Measurements from ENCODE around the gene KIAA1217. TPM values are rescaled to one million over a fixed set of nuclear protein-coding genes. Genes with fewer than 3 reads are reported as not detected.

The KIAA1217 gene
- polyA plus RNA-seq, 1 of the 3 experiments (the other 2 are of a cell fraction): 7.2 TPM

GRCh38 chr10:24405635-24406034 lies 196.7 kb downstream of the KIAA1217 start:
- no peak overlapping the region for H2AFZ ChIP-seq (ENCODE audit: low read depth)
- H3K4me2 ChIP-seq: no peak overlapping the region
- H3K9me3 ChIP-seq: no peaks in the 10 kb centered on the region
- no peaks in the 10 kb centered on the region for H4K20me1 ChIP-seq (ENCODE audit: insufficient read depth)
- H3K27ac ChIP-seq (ENCODE audit: low read depth in 2 of 2, low read length in 1 of 2): no peak overlapping the region
- H3K9ac ChIP-seq: no peak overlapping the region
- no peaks in the 10 kb centered on the region for H3K79me2 ChIP-seq (ENCODE audit: insufficient read depth)
- H3K4me3 ChIP-seq (ENCODE audit: low read depth in 2 of 2, low read length in 1 of 2): no peak overlapping the region
- H3K4me1 ChIP-seq (ENCODE audit: control insufficient read depth in 1 of 2, insufficient read depth in 2 of 2, low read depth in 1 of 2, low read length in 1 of 2): no peaks in the 10 kb centered on the region; a peak in 1 of 4 replicates
- DNase-seq: no peak
- ChIA-PET CTCF (interaction anchor here (0.6 to 1.3 kb wide), 2 partner anchors 12 to 21 kb away, joined by 3 read pairs; no protein-coding TSS in a partner anchor), POLR2A (no interaction called here)
- no peaks in the 10 kb centered on the region for H3K9me2 ChIP-seq
- no peaks in the 10 kb centered on the region for H3K27me3 ChIP-seq (ENCODE audit: insufficient read depth)
- no peaks in the 10 kb centered on the region for H3F3A ChIP-seq (replicated peaks; ENCODE audit: insufficient read depth)
- no peaks in the 10 kb centered on the region for H3K36me3 ChIP-seq (replicated peaks in 1 of 2; ENCODE audit: control insufficient read depth in 1 of 2, insufficient read depth in 2 of 2, low read length in 1 of 2)
- 100% methylated on average over 1 of the region's 1 CpG for WGBS (ENCODE audit: low lambda C conversion rate)
- TF ChIP-seq RFX5 (IDR thresholded peaks at IDR 0.05; ENCODE audit: low read length): no peak
- TF ChIP-seq PBX3 (IDR thresholded peaks at IDR 0.05): no peak
- no peak for TF ChIP-seq REST (IDR thresholded peaks at IDR 0.05; ENCODE audit: low read depth, low read length)
- no peak for TF ChIP-seq TEAD4 (IDR thresholded peaks at IDR 0.05; ENCODE audit: borderline replicate concordance, insufficient read depth)
- no peak for TF ChIP-seq FOSL2 (IDR thresholded peaks at IDR 0.05; ENCODE audit: borderline replicate concordance, low read depth)
- no peak for TF ChIP-seq IRF3 (IDR thresholded peaks at IDR 0.05; ENCODE audit: low read depth, low read length)
- TF ChIP-seq RXRA (IDR thresholded peaks at IDR 0.05; ENCODE audit: borderline replicate concordance, low read depth): no peak
- TF ChIP-seq MXI1 (IDR thresholded peaks at IDR 0.05; ENCODE audit: low read depth, low read length): no peak
- TF ChIP-seq MAX (IDR thresholded peaks at IDR 0.05; ENCODE audit: low read depth): no peak
- no peak for TF ChIP-seq USF2 (IDR thresholded peaks at IDR 0.05; ENCODE audit: borderline replicate concordance, low read depth, low read length)
- no peak for TF ChIP-seq CTCF (IDR thresholded peaks at IDR 0.05)
- no peak for TF ChIP-seq FOXJ3 (CRISPR knock-in tag; IDR thresholded peaks at IDR 0.05)
- TF ChIP-seq RAD21 (IDR thresholded peaks at IDR 0.05; ENCODE audit: low read length): no peak
- no peak for TF ChIP-seq EZH2phosphoT487 (IDR thresholded peaks at IDR 0.05; ENCODE audit: borderline replicate concordance, low read depth)
- no peak for TF ChIP-seq ELF1 (IDR thresholded peaks at IDR 0.05)
- TF ChIP-seq USF1 (IDR thresholded peaks at IDR 0.05; ENCODE audit: borderline replicate concordance, low read depth): no peak
- no peak for TF ChIP-seq RCOR1 (IDR thresholded peaks at IDR 0.05; ENCODE audit: low read length)
- TF ChIP-seq JUND (IDR thresholded peaks at IDR 0.05): no peak
- no peak for TF ChIP-seq SMC3 (IDR thresholded peaks at IDR 0.05; ENCODE audit: low read depth, low read length)
- no peak for TF ChIP-seq GABPA (IDR thresholded peaks at IDR 0.05; ENCODE audit: low read depth)
